ENCODE measurements around the gene GPX2.

GPX2 gene

DNA sequence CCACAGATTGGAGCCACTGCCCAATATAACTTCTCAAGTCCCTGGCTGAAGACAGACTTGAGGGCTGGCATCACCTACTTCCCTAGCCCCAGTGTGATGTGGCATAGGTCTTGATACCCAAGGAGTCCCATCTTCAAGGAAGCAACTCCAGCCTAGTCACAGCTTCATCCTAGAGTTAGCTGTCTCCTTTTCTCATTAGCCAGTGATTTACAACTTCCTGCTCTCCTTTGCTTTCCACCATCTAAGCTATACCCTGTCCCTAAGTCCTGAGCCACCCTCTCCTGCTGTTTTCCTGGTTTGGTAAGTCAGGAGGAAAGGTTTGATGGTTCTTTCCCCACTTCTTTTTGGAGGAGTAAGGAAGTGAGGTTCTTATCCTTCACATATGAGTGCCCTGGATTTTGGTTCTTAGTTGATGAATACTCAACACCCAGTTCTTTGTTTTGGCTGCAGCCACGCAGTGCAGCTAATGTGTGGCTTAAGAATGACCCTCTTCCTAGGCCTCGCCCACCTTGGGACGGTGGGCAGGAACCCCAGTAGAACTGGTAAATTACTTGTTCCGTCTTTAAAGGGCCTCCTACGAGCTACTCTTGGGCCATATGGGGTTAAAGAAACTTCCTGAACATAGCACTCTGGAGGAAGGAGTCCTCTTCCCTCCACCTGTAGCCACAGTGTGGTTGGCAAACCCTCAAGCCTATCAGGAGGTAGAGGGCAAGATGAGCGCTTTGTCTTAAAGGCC, 3.9 kb upstream of the GPX2 start:
- Histone ChIP-seq H3K36me3 (replicated peaks; ENCODE audit: insufficient read depth, low read length) (no peaks in the 10 kb centered on the region), H4K20me1 (ENCODE audit: insufficient read depth, low read length) (no peaks in the 10 kb centered on the region), H3K4me3 (ENCODE audit: low read length) (no peak overlapping the region), H3K4me1 (ENCODE audit: low read length) (no peaks in the 10 kb centered on the region), H3K27me3 (replicated peaks; ENCODE audit: insufficient read depth, low read length) (no peaks in the 10 kb centered on the region), H2AFZ (ENCODE audit: low read length) (no peak overlapping the region), H3K79me2 (ENCODE audit: low read length) (no peaks in the 10 kb centered on the region), H3K27ac (ENCODE audit: low read length) (no peak overlapping the region), H3K9ac (ENCODE audit: low read length) (no peak overlapping the region), H3K9me2 (replicated peaks; ENCODE audit: insufficient read depth, low read length) (no peaks in the 10 kb centered on the region), H3K9me3 (replicated peaks; ENCODE audit: insufficient read depth, low read length) (no peaks in the 10 kb centered on the region), H3K4me2 (ENCODE audit: low read depth, low read length) (no peak overlapping the region), H3F3A (ENCODE audit: insufficient read depth, low read length) (no peaks in the 10 kb centered on the region)
- no peak for DNase-seq
- TF ChIP-seq, protein P1, sequence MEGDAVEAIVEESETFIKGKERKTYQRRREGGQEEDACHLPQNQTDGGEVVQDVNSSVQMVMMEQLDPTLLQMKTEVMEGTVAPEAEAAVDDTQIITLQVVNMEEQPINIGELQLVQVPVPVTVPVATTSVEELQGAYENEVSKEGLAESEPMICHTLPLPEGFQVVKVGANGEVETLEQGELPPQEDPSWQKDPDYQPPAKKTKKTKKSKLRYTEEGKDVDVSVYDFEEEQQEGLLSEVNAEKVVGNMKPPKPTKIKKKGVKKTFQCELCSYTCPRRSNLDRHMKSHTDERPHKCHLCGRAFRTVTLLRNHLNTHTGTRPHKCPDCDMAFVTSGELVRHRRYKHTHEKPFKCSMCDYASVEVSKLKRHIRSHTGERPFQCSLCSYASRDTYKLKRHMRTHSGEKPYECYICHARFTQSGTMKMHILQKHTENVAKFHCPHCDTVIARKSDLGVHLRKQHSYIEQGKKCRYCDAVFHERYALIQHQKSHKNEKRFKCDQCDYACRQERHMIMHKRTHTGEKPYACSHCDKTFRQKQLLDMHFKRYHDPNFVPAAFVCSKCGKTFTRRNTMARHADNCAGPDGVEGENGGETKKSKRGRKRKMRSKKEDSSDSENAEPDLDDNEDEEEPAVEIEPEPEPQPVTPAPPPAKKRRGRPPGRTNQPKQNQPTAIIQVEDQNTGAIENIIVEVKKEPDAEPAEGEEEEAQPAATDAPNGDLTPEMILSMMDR (IDR thresholded peaks at IDR 0.05; ENCODE audit: low read length), result no peak
- no peak for TF ChIP-seq EZH2phosphoT487 (IDR thresholded peaks at IDR 0.05; ENCODE audit: low read length)
- no peak for TF ChIP-seq EZH2 (optimal IDR thresholded peaks at IDR 0.05; ENCODE audit: low read depth, low read length)

DNA sequence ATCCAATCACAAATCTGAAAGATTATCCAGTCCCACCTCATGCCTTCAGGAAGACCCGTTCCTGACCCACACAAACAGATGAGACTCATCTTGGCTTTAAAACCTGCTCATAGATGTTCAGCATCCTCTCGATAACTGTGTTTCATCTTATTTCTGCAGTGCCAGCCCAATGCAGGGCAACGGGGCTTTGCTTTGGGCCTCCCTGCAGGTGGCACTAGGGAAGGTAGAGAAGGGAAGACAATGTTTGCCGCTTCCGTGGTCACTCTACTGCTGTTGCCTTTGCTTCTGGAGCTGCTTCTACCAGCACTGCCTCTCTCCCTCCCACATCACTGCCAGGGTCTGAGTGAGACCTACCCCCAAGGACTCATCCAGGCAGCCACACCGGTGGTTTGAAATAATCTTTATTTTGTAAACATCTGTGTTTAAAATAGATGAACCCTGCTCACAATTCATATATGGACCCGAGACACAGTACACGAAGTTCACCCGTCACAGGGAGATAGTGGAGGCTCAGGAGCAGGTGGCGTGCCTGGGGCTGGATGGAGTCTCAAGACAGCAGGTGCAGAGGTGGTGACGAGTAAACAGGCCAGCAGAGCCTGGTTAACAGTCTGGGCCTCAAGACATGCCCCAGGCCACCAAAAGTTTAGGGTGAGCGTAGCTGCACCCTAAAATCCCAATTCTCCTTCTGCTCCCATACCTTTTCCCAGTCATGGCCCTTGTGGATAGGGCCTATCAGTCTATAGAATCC, 3.1 kb upstream of the GPX2 start:
- no peak overlapping the region for H3K4me2 ChIP-seq (ENCODE audit: low read depth, low read length)
- H3K9me2 ChIP-seq (replicated peaks; ENCODE audit: insufficient read depth, low read length), result no peaks in the 10 kb centered on the region
- no peak for TF ChIP-seq EZH2phosphoT487 (IDR thresholded peaks at IDR 0.05; ENCODE audit: low read length)
- no peak for DNase-seq
- no peaks in the 10 kb centered on the region for H3K9me3 ChIP-seq (replicated peaks; ENCODE audit: insufficient read depth, low read length)
- H3K9ac ChIP-seq (ENCODE audit: low read length), result no peak overlapping the region
- H3K4me1 ChIP-seq (ENCODE audit: low read length), result no peaks in the 10 kb centered on the region
- H3K27me3 ChIP-seq (replicated peaks; ENCODE audit: insufficient read depth, low read length), result no peaks in the 10 kb centered on the region
- H3K4me3 ChIP-seq (ENCODE audit: low read length), result no peak overlapping the region
- H3K27ac ChIP-seq (ENCODE audit: low read length), result no peak overlapping the region
- no peaks in the 10 kb centered on the region for H3F3A ChIP-seq (ENCODE audit: insufficient read depth, low read length)
- H3K79me2 ChIP-seq (ENCODE audit: low read length), result no peaks in the 10 kb centered on the region
- H4K20me1 ChIP-seq (ENCODE audit: insufficient read depth, low read length), result no peaks in the 10 kb centered on the region
- no peak overlapping the region for H2AFZ ChIP-seq (ENCODE audit: low read length)
- H3K36me3 ChIP-seq (replicated peaks; ENCODE audit: insufficient read depth, low read length), result no peaks in the 10 kb centered on the region

DNA sequence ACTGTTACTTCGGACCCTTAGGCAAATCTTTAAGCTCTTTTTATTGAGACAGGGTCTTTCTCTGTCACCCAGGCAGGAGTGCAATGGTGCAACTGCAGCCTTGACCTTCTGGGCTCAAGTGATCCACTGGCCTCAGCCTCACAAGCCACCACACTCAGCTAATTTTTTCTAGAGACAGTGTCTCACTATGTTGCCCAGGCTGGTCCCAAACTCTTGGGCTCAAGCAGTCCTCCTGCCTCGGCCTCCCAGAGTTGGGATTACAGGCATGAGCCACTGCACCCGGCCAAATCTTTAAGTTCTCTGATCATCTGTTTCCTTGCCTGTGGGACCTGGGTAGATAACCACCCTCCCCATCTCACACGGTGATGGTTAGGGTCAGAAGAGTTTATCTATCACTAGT, 2.3 kb upstream of the GPX2 start:
- no peak for DNase-seq
- no peak overlapping the region for H3K4me3 ChIP-seq (ENCODE audit: low read length)
- TF ChIP-seq, protein P1 (IDR thresholded peaks at IDR 0.05; ENCODE audit: low read length), result no peak
- TF ChIP-seq EZH2phosphoT487 (IDR thresholded peaks at IDR 0.05; ENCODE audit: low read length) (no peak), EZH2 (optimal IDR thresholded peaks at IDR 0.05; ENCODE audit: low read depth, low read length) (no peak)
- H2AFZ ChIP-seq (ENCODE audit: low read length), result no peak overlapping the region
- H4K20me1 ChIP-seq (ENCODE audit: insufficient read depth, low read length), result no peaks in the 10 kb centered on the region
- no peaks in the 10 kb centered on the region for H3K4me1 ChIP-seq (ENCODE audit: low read length)
- H3K9me3 ChIP-seq (replicated peaks; ENCODE audit: insufficient read depth, low read length), result no peaks in the 10 kb centered on the region
- no peak overlapping the region for H3K9ac ChIP-seq (ENCODE audit: low read length)
- H3K79me2 ChIP-seq (ENCODE audit: low read length), result no peaks in the 10 kb centered on the region
- no peaks in the 10 kb centered on the region for H3K9me2 ChIP-seq (replicated peaks; ENCODE audit: insufficient read depth, low read length)
- no peak overlapping the region for H3K27ac ChIP-seq (ENCODE audit: low read length)
- H3F3A ChIP-seq (ENCODE audit: insufficient read depth, low read length), result no peaks in the 10 kb centered on the region
- no peaks in the 10 kb centered on the region for H3K27me3 ChIP-seq (replicated peaks; ENCODE audit: insufficient read depth, low read length)
- no peaks in the 10 kb centered on the region for H3K36me3 ChIP-seq (replicated peaks; ENCODE audit: insufficient read depth, low read length)
- no peak overlapping the region for H3K4me2 ChIP-seq (ENCODE audit: low read depth, low read length)

DNA sequence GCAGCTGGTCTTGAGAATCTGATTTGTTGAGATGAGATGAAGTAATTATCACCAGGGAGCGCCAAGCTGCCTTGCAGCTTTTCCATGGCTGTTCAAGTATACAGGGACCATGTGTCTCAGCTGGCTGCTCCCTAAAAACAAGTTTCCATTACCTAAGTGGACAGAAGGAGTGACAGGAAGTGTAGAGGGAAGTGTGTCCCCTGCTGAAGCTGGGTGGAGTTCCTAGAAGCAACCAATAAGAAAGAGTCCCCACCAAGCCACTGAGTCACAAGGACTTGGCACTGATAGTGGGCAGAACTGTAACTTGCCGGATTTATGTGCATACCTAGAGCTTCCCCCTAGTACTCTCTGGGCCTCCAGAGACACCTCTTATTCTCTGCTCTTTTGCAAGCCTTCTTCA, 1.5 kb upstream of the GPX2 start:
- H3K9ac ChIP-seq (ENCODE audit: low read length), result no peak overlapping the region
- H3K36me3 ChIP-seq (replicated peaks; ENCODE audit: insufficient read depth, low read length), result no peaks in the 10 kb centered on the region
- H3K4me1 ChIP-seq (ENCODE audit: low read length), result no peaks in the 10 kb centered on the region
- H3K4me3 ChIP-seq (ENCODE audit: low read length), result no peak overlapping the region
- H3K9me2 ChIP-seq (replicated peaks; ENCODE audit: insufficient read depth, low read length), result no peaks in the 10 kb centered on the region
- H4K20me1 ChIP-seq (ENCODE audit: insufficient read depth, low read length), result no peaks in the 10 kb centered on the region
- no peaks in the 10 kb centered on the region for H3K27me3 ChIP-seq (replicated peaks; ENCODE audit: insufficient read depth, low read length)
- no peak overlapping the region for H2AFZ ChIP-seq (ENCODE audit: low read length)
- no peak overlapping the region for H3K4me2 ChIP-seq (ENCODE audit: low read depth, low read length)
- peaks cover 2% of the 10 kb centered on the region for H3K79me2 ChIP-seq (ENCODE audit: low read length)
- H3F3A ChIP-seq (ENCODE audit: insufficient read depth, low read length), result no peaks in the 10 kb centered on the region
- no peak for DNase-seq
- no peak for TF ChIP-seq EZH2phosphoT487 (IDR thresholded peaks at IDR 0.05; ENCODE audit: low read length)
- TF ChIP-seq, protein P1 (IDR thresholded peaks at IDR 0.05; ENCODE audit: low read length), result no peak
- no peak for TF ChIP-seq EZH2 (optimal IDR thresholded peaks at IDR 0.05; ENCODE audit: low read depth, low read length)
- H3K9me3 ChIP-seq (replicated peaks; ENCODE audit: insufficient read depth, low read length), result no peaks in the 10 kb centered on the region
- H3K27ac ChIP-seq (ENCODE audit: low read length), result no peak overlapping the region

Data from MM.1S (cell line).